H1 (cell line): ENCODE data around the gene SCAPER. TPM values are rescaled to one million over a fixed set of nuclear protein-coding genes. Genes with fewer than 3 reads are reported as not detected.

Experiments used
- CTCF ChIA-PET: fragments of 300-600 bp; sonication (Branson Sonifier 250); formaldehyde crosslinking; loops from one replicate; lab custom pipeline; 2021; ENCODE audit not compliant: partially characterized antibody; lab: Charles Lee
- POLR2A ChIA-PET: fragments of 300-600 bp; sonication (Branson Sonifier 250); formaldehyde crosslinking; loops from one replicate; lab custom pipeline; 2021; ENCODE audit warnings: inconsistent platforms; ENCODE audit not compliant: partially characterized antibody; lab: Charles Lee
- DNase-seq, 2 experiments: peaks; one replicate each; pipeline versions ENCODE4 v3.0.0 to v3.0.0-alpha.2; 2010 to 2022; ENCODE audit warnings: low spot score in 2 of 2, low read depth in 1 of 2, mixed read lengths in 1 of 2
- FAIRE-seq: peaks from 2 replicates; lab custom pipeline; 2011; peaks lifted over from hg19 to GRCh38; lab: Jason Lieb, UNC
- H2AFZ ChIP-seq: 2 replicates; pipeline ENCODE4 v1.8.1; 2012; ENCODE audit warnings: low read length, inconsistent platforms
- H2AK5ac ChIP-seq: 2 replicates; pipeline ENCODE4 v1.6.1; 2013; ENCODE audit warnings: low read depth, low read length
- H2BK120ac ChIP-seq: replicated peaks from 2 replicates; pipeline ENCODE3; 2013; ENCODE audit warnings: low read depth, low read length, inconsistent platforms
- H2BK12ac ChIP-seq: 2 replicates; pipeline ENCODE4 v1.6.1; 2013; ENCODE audit warnings: low read depth, low read length
- H2BK15ac ChIP-seq: 2 replicates; pipeline ENCODE4 v1.6.1; 2013; ENCODE audit warnings: low read length
- H2BK20ac ChIP-seq: 2 replicates; pipeline ENCODE4 v1.6.1; 2013; ENCODE audit warnings: low read length
- H2BK5ac ChIP-seq: 2 replicates; pipeline ENCODE4 v1.6.1; 2013; ENCODE audit warnings: low read depth, low read length
- H3K14ac ChIP-seq: 2 replicates; pipeline ENCODE4 v1.6.1; 2013; ENCODE audit warnings: inconsistent platforms; ENCODE audit not compliant: insufficient read length
- H3K18ac ChIP-seq: 2 replicates; pipeline ENCODE4 v1.6.1; 2013; ENCODE audit warnings: low read length; ENCODE audit errors: extremely low read depth
- H3K23ac ChIP-seq: 2 replicates; pipeline ENCODE4 v1.6.1; 2013; ENCODE audit warnings: inconsistent platforms; ENCODE audit not compliant: insufficient read length
- H3K23me2 ChIP-seq: 2 replicates; pipeline ENCODE4 v1.6.1; 2013; ENCODE audit warnings: low read depth, low read length
- H3K27ac ChIP-seq: 2 replicates; pipeline ENCODE4 v1.6.1; 2011; ENCODE audit warnings: low read depth, low read length, inconsistent platforms
- H3K27me3 ChIP-seq, 4 experiments: replicated peaks in 1 of 4; 1 replicate in 1 of 4; 2 replicates in 3 of 4; pipeline versions ENCODE4 v1.6.1 to v1.8.1; 2011 to 2013; ENCODE audit warnings: low read length in 3 of 4, mild to moderate bottlenecking in 3 of 4, inconsistent platforms in 2 of 4, mixed read lengths in 2 of 4, moderate library complexity in 1 of 4; ENCODE audit not compliant: control insufficient read depth in 3 of 4, insufficient read depth in 3 of 4; ENCODE audit errors: extremely low read depth in 1 of 4
- H3K36me3 ChIP-seq, 4 experiments: 2 replicates each; pipeline versions ENCODE4 v1.6.1 to v1.8.1; 2011 to 2013; ENCODE audit warnings: mild to moderate bottlenecking in 4 of 4, low read length in 3 of 4, moderate library complexity in 2 of 4, control low read depth in 1 of 4, inconsistent platforms in 1 of 4; ENCODE audit not compliant: insufficient read depth in 4 of 4, control insufficient read depth in 2 of 4
- H3K4ac ChIP-seq: replicated peaks from 2 replicates; pipeline ENCODE3; 2013; ENCODE audit warnings: low read length, low read depth, mixed read lengths, inconsistent platforms; ENCODE audit not compliant: insufficient read length
- H3K4me1 ChIP-seq, 4 experiments: replicated peaks in 1 of 4; 1 replicate in 1 of 4; 2 replicates in 3 of 4; pipeline versions ENCODE4 v1.6.1 to v1.8.1; 2011 to 2013; ENCODE audit warnings: low read length in 3 of 4, inconsistent platforms in 2 of 4, mixed read lengths in 1 of 4; ENCODE audit not compliant: insufficient read depth in 4 of 4, control insufficient read depth in 3 of 4
- H3K4me2 ChIP-seq, 2 experiments: 2 replicates each; pipeline versions ENCODE4 v1.6.1 to v1.8.1; 2011 to 2013; ENCODE audit warnings: low read depth in 2 of 2, low read length in 2 of 2, control low read depth in 1 of 2, inconsistent platforms in 1 of 2, mild to moderate bottlenecking in 1 of 2; ENCODE audit not compliant: insufficient read depth in 1 of 2
- H3K4me3 ChIP-seq, 4 experiments: fragments of 200-600, 300-600 bp in 1 of 4; sonication (generic), shearing (Covaris generic), sonication (Bioruptor Twin) in 1 of 4; 2 replicates each; pipeline versions ENCODE4 v1.5.1 to v1.8.1; 2011 to 2016; ENCODE audit warnings: low read length in 4 of 4, low read depth in 3 of 4, control low read depth in 2 of 4, inconsistent platforms in 2 of 4, mild to moderate bottlenecking in 2 of 4, mixed read lengths in 1 of 4, moderate library complexity in 1 of 4; ENCODE audit not compliant: insufficient read depth in 2 of 4; ENCODE audit errors: extremely low read depth in 1 of 4
- H3K56ac ChIP-seq: replicated peaks from 2 replicates; pipeline ENCODE3; 2013; ENCODE audit warnings: low read depth, mild to moderate bottlenecking, mixed read lengths, low read length, inconsistent platforms; ENCODE audit not compliant: insufficient read length
- H3K79me1 ChIP-seq: 2 replicates; pipeline ENCODE4 v1.6.1; 2013; ENCODE audit warnings: low read depth, low read length, control low read depth
- H3K79me2 ChIP-seq, 2 experiments: 2 replicates each; pipeline versions ENCODE4 v1.6.1 to v1.8.1; 2012 to 2013; ENCODE audit warnings: low read length in 2 of 2, mild to moderate bottlenecking in 2 of 2, inconsistent platforms in 1 of 2; ENCODE audit not compliant: insufficient read depth in 2 of 2, control insufficient read depth in 1 of 2
- H3K9ac ChIP-seq, 4 experiments: replicated peaks in 1 of 4; 1 replicate in 1 of 4; 2 replicates in 3 of 4; pipeline versions ENCODE4 v1.6.1 to v1.8.1; 2011 to 2013; ENCODE audit warnings: low read depth in 3 of 4, low read length in 3 of 4, control low read depth in 2 of 4, mild to moderate bottlenecking in 2 of 4, moderate library complexity in 2 of 4, inconsistent platforms in 1 of 4; ENCODE audit errors: extremely low read depth in 1 of 4
- H3K9me3 ChIP-seq, 2 experiments: 2 replicates each; pipeline versions ENCODE4 v1.6.1 to v1.8.1; 2012 to 2013; ENCODE audit warnings: mild to moderate bottlenecking in 2 of 2, moderate library complexity in 2 of 2, control low read depth in 1 of 2, inconsistent platforms in 1 of 2, low read depth in 1 of 2, low read length in 1 of 2, mixed read lengths in 1 of 2; ENCODE audit not compliant: insufficient read depth in 2 of 2
- H4K20me1 ChIP-seq, 2 experiments: replicated peaks in 1 of 2; 2 replicates each; pipeline versions ENCODE3 to v1.8.1; 2011 to 2013; ENCODE audit warnings: inconsistent platforms in 2 of 2, low read length in 2 of 2, mild to moderate bottlenecking in 1 of 2; ENCODE audit not compliant: insufficient read depth in 2 of 2, control insufficient read depth in 1 of 2
- H4K5ac ChIP-seq: 2 replicates; pipeline ENCODE4 v1.6.1; 2013; ENCODE audit warnings: low read length, low read depth, mixed read lengths, inconsistent platforms; ENCODE audit not compliant: insufficient read length
- H4K8ac ChIP-seq: 2 replicates; pipeline ENCODE4 v1.8.0; 2013; ENCODE audit warnings: mild to moderate bottlenecking, moderate library complexity, low read length, inconsistent platforms; ENCODE audit not compliant: insufficient read depth; ENCODE audit errors: extremely low read depth
- H4K91ac ChIP-seq: replicated peaks from 2 replicates; pipeline ENCODE3; 2013; ENCODE audit warnings: low read length, mixed read lengths, inconsistent platforms; ENCODE audit not compliant: insufficient read length
- ASH2L ChIP-seq: fragments of 200-600, 300-600 bp; sonication (generic); IDR thresholded peaks from one replicate; pipeline ENCODE4 v1.7.1; 2017; ENCODE audit warnings: low read length
- CEBPB ChIP-seq: IDR thresholded peaks from 2 replicates; pipeline ENCODE4 v1.6.1; 2012; ENCODE audit warnings: low read depth, low read length
- RFX5 ChIP-seq: IDR thresholded peaks from 2 replicates; pipeline ENCODE4 v1.6.1; 2011; ENCODE audit warnings: low read depth, low read length, improper control_type of control experiment, borderline replicate concordance
- TEAD4 ChIP-seq: IDR thresholded peaks from 2 replicates; pipeline ENCODE4 v1.6.1; 2012; ENCODE audit warnings: low read depth, low read length, inconsistent platforms, mixed read lengths
- WGBS, 2 experiments: shearing (Covaris generic) in 1 of 2; methylation state at CpG; one replicate each; pipeline versions ENCODE4 v1.1.6 to v1.1.7; 2013 to 2015; ENCODE audit warnings: low lambda C conversion rate in 2 of 2, mixed read lengths in 2 of 2, inconsistent platforms in 1 of 2, low coverage in 1 of 2, missing lambda C conversion rate in 1 of 2; ENCODE audit not compliant: insufficient replicate concordance in 2 of 2, insufficient coverage in 1 of 2, insufficient read length in 1 of 2; ENCODE audit errors: extremely low coverage in 1 of 2, missing lambda C conversion rate in 1 of 2; 5-methylcytosine and 5-hydroxymethylcytosine counted together
- polyA plus RNA-seq, 7 experiments: library from polyadenylated mRNA; depleted of rRNA in 3 of 7; stranded (reverse) in 5 of 7; unstranded in 2 of 7; fragments of >200 nt in 5 of 7; fragments of 200-250 nt in 2 of 7; gene quantifications; 1 replicate in 5 of 7; 2 replicates in 1 of 7; 4 replicates in 1 of 7; pipeline versions ENCODE4 v1.2.1 to v1.2.3, GENCODE V29; 2011 to 2013; ENCODE audit warnings: missing spikeins in 2 of 7, mixed read lengths in 2 of 7
- total RNA-seq: library from RNA; stranded (reverse); fragmentation: NEBNext Ultra II Directional; extraction: Animal tissue kit (Norgen Biotek cat#: 25700); gene quantifications from 2 replicates; pipeline ENCODE4 v1.2.1, GENCODE V29; 2021

SCAPER gene
- total and polyA plus RNA-seq, 2 of the 8 experiments (the other 6 are each of a cell fraction or from before 2014, with no cell fraction given), result 1.6 to 6.8 TPM

GRCh38 chr15:76839173-76839572 lies 66.0 kb downstream of the SCAPER start:
- H3K4me1 ChIP-seq, result no peaks in the 10 kb centered on the region
- no peak overlapping the region for H2BK120ac ChIP-seq
- H3K79me2 ChIP-seq, result no peaks in the 10 kb centered on the region
- H3K27me3 ChIP-seq, result no peaks in the 10 kb centered on the region
- H3K27ac ChIP-seq, result no peak overlapping the region
- H4K20me1 ChIP-seq, result no peaks in the 10 kb centered on the region
- no peak overlapping the region for H2BK20ac ChIP-seq
- H2BK5ac ChIP-seq, result no peak overlapping the region
- no peak overlapping the region for H2AFZ ChIP-seq
- ChIA-PET POLR2A (no interaction called here), CTCF (interaction anchor here (0.8 kb wide), 1 partner anchor 174 kb away, joined by 3 read pairs; no protein-coding TSS in a partner anchor)
- H3K23ac ChIP-seq, result no peak overlapping the region
- FAIRE-seq, result no peak
- no peaks in the 10 kb centered on the region for H3K23me2 ChIP-seq
- no peak for DNase-seq
- H4K91ac ChIP-seq, result no peak overlapping the region
- H3K14ac ChIP-seq, result no peak overlapping the region
- H2BK15ac ChIP-seq, result no peak overlapping the region
- no peak overlapping the region for H4K5ac ChIP-seq
- no peak overlapping the region for H3K4me3 ChIP-seq
- no peak overlapping the region for H3K4me2 ChIP-seq
- WGBS, 2 experiments, result 88% methylated on average over 3 of the region's 3 CpGs; no CpG with 5 or more reads in 1 of the 2 experiments
- TF ChIP-seq RFX5 (no peak), CEBPB (peak; percentile 12; the same call in 1 of the 2 replicates), TEAD4 (no peak), ASH2L (no peak)
- no peak overlapping the region for H2BK12ac ChIP-seq
- no peaks in the 10 kb centered on the region for H3K79me1 ChIP-seq
- H3K4ac ChIP-seq, result no peak overlapping the region
- H3K18ac ChIP-seq, result no peak overlapping the region
- no peaks in the 10 kb centered on the region for H3K9me3 ChIP-seq
- H4K8ac ChIP-seq, result no peak overlapping the region
- no peak overlapping the region for H3K56ac ChIP-seq
- peak overlapping the region in 1 of 4 experiments; percentile 34; a peak in 1 of 7 replicates for H3K9ac ChIP-seq
- no peak overlapping the region for H2AK5ac ChIP-seq
- H3K36me3 ChIP-seq, result no peaks in the 10 kb centered on the region
